Retinal pigment epithelial cell (primary cell): ENCODE measurements around the gene ST6GALNAC3.

Experiments
- DNase-seq: peaks from one replicate; pipeline ENCODE4 v3.0.0-alpha.2; 2010; ENCODE audit warnings: low read depth
- H3K4me3 ChIP-seq: 2 replicates; pipeline ENCODE4 v1.5.1; 2011; ENCODE audit warnings: mild to moderate bottlenecking, low read length, control low read depth, moderate library complexity
- TF ChIP-seq, protein P1 (sequence below): conservative IDR thresholded peaks from 2 replicates; pipeline ENCODE4 v1.5.1; 2011; ENCODE audit warnings: low read depth, low read length, control low read depth, inconsistent platforms

ST6GALNAC3 gene

DNA sequence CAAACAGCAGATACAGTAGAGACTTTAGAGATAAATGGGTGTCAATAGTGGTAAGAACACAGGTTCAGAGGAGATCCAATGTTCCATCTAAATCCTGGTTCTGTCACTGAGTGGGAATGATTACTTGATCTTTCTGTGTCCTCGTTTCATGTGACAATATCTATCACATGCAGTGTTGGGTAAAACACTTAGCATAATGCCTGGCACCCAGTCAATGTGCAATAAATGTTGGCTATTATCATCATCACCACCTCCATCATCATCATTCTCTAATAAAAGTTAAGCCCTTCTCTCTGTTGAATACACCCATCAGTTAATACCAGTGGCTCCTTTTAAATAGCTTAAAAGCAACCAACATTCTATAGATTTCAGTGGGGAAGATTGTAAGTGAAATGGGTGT is 184.7 kb downstream of the ST6GALNAC3 start:
- TF ChIP-seq, protein P1, sequence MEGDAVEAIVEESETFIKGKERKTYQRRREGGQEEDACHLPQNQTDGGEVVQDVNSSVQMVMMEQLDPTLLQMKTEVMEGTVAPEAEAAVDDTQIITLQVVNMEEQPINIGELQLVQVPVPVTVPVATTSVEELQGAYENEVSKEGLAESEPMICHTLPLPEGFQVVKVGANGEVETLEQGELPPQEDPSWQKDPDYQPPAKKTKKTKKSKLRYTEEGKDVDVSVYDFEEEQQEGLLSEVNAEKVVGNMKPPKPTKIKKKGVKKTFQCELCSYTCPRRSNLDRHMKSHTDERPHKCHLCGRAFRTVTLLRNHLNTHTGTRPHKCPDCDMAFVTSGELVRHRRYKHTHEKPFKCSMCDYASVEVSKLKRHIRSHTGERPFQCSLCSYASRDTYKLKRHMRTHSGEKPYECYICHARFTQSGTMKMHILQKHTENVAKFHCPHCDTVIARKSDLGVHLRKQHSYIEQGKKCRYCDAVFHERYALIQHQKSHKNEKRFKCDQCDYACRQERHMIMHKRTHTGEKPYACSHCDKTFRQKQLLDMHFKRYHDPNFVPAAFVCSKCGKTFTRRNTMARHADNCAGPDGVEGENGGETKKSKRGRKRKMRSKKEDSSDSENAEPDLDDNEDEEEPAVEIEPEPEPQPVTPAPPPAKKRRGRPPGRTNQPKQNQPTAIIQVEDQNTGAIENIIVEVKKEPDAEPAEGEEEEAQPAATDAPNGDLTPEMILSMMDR, result no peak
- DNase-seq, result no peak
- H3K4me3 ChIP-seq, result no peak overlapping the region

DNA sequence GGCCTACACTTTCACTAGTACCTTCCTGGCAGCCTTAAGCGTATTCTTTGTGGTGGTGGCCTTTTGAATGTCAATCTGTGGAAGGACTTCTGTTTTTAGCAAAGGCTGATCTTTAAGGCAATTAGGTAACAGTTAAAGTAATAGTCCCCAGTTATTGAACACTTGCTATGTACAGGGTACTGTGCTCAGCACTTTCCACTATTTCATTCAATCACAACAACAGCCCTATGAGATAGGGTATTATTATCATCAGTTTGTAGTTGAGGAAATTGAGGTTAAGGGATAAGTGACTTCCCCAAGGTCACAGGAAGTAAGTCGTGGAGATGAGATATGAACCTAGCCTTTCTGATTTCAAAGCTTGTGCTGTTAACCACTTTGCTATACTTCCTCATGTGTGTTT is 185.7 kb downstream of the ST6GALNAC3 start:
- DNase-seq, result no peak
- TF ChIP-seq, protein P1, result no peak
- no peak overlapping the region for H3K4me3 ChIP-seq

DNA sequence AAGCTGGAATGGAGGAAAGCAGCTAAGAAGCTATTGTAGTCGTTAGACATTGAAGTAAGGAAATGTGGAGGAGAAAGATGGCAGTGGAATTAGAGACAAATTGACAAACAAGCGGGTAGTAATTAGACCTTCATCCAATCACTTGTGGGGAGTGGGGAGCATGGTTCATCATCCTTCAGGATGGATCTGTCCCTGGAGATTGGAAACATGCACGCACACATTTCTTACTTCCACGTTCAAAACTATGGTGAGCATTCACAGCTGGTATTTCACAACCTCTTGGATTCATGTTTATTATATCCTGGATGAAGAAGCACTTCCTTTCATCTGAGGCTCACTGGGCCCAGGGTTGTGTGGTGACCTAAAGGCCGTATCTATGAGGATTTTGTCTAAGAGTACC is 188.1 kb downstream of the ST6GALNAC3 start:
- DNase-seq, result no peak
- TF ChIP-seq, protein P1, result no peak
- H3K4me3 ChIP-seq, result no peak overlapping the region

DNA sequence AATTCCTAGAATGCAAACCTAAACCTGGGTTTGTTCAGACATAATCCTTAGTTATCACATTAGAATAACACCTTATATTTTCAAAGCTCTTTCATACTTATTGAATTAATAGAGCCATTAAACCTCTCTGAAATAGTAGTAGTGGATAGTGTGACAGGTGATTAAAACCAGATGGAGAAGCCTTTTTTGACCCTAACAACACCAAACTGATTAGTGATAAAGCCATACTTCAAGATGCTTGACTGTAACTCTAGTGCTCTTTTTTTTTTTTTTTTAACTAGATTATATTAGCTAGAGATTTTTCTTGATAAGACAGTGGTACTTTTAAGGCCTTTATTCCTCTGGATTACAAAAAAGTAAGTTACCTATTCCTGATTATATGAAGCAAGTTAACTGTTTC is 190.1 kb downstream of the ST6GALNAC3 start:
- TF ChIP-seq, protein P1, result no peak
- H3K4me3 ChIP-seq, result no peak overlapping the region
- DNase-seq, result no peak

DNA sequence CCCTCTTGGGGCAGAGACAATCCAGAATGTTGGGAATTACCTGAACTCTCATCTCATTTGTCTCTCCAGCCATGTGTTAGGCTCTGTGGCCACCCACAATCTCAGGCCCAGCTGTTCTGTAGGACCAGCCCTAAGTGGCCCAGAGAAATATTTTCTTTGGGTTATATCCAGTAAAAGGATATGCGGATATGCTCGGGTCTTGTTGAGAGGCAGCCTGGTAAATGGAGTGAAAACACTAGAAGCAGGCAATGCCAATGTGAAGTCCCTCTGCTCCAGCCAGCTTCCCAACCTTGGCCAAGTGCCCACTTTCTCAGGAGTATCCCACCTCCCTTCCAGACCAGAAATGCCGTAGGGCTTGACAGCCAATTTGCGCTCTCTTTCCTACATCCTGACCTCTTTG is 192.2 kb downstream of the ST6GALNAC3 start:
- H3K4me3 ChIP-seq, result no peak overlapping the region
- DNase-seq, result no peak
- TF ChIP-seq, protein P1, result no peak

DNA sequence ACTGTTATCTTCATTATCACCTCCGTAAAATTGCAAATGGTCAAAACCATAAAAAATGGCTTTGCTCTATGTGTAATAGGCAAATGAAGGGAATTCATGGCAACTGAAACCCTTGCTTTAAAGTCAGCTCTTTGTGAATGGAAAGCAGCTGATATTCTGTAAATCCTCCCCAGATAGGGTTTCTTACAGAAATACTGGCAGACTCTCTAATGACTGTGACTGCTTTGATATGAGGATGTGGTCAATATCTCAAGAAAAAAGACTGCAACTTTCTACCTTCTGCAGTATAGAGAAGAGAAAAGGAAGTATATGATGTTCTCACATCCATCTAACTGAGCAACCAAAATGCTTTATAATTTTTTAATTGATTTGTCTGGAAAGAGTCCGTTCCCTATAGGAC is 193.1 kb downstream of the ST6GALNAC3 start:
- TF ChIP-seq, protein P1, result no peak
- DNase-seq, result no peak
- no peak overlapping the region for H3K4me3 ChIP-seq

DNA sequence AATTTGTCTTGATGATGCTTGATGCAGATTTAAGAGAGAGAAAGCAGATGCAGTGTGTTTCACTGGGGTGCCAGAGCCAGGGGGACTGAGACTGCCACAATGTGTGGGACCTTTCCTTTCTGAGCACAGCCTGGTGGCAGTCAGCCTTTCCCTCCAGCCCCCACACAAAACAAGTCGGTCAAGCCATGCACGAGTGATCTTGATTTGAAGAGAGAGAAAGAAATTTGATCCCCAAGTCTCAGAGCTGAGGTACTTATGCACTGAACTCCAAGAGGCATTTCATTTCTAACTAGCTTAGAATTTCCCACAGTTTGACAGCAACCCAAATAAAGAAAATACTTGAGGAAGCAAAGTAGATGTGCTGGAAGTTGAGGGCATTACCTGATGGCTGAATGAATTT is 193.8 kb downstream of the ST6GALNAC3 start:
- H3K4me3 ChIP-seq, result no peak overlapping the region
- peak; percentile 54 for DNase-seq
- TF ChIP-seq, protein P1, result no peak
